HepG2 (cell line): Measurements from ENCODE around the gene LRRC8D. TPM values are rescaled to one million over a fixed set of nuclear protein-coding genes. Genes with fewer than 3 reads are reported as not detected.

Experiments
- FOXA1 ChIP-seq, 2 experiments: fragments of 450-650 bp in 1 of 2; sonication (generic) in 1 of 2; formaldehyde crosslinking in 1 of 2; IDR thresholded peaks; 2 replicates each; pipeline versions ENCODE4 v1.4.0 to v1.6.1; 2016 to 2020; ENCODE audit warnings: missing genetic modification reagents in 1 of 2
- GATAD2A ChIP-seq: IDR thresholded peaks from 2 replicates; pipeline ENCODE4 v1.6.1; 2016
- MAX ChIP-seq: IDR thresholded peaks from 2 replicates; pipeline ENCODE4 v1.6.1; 2012; ENCODE audit warnings: inconsistent platforms
- MIER3 ChIP-seq: IDR thresholded peaks from 2 replicates; pipeline ENCODE4 v1.6.1; 2016; ENCODE audit warnings: missing compliant biosample characterization, borderline replicate concordance
- MLX ChIP-seq: IDR thresholded peaks from 2 replicates; pipeline ENCODE4 v1.6.1; 2016
- ONECUT2 ChIP-seq: sonication (generic); formaldehyde crosslinking; IDR thresholded peaks from 2 replicates; pipeline ENCODE4 v1.4.0; 2020; ENCODE audit warnings: missing genetic modification reagents
- SOX5 ChIP-seq: IDR thresholded peaks from 2 replicates; pipeline ENCODE4 v1.6.1; 2016; ENCODE audit warnings: borderline replicate concordance
- SRY ChIP-seq: sonication (generic); formaldehyde crosslinking; IDR thresholded peaks from 2 replicates; pipeline ENCODE4 v1.8.0; 2022; ENCODE audit warnings: mild to moderate bottlenecking, missing genetic modification reagents
- TEAD3 ChIP-seq: optimal IDR thresholded peaks from 2 replicates; pipeline ENCODE3; 2016; ENCODE audit warnings: borderline replicate concordance
- ZBTB7B ChIP-seq: sonication (generic); formaldehyde crosslinking; IDR thresholded peaks from 2 replicates; pipeline ENCODE4 v1.4.0; 2020; ENCODE audit warnings: missing genetic modification reagents
- ZNF18 ChIP-seq: sonication (generic); formaldehyde crosslinking; IDR thresholded peaks from 2 replicates; pipeline ENCODE4 v1.8.0; 2022; ENCODE audit warnings: mild to moderate bottlenecking, missing genetic modification reagents; ENCODE audit not compliant: insufficient replicate concordance
- ZNF331 ChIP-seq: sonication (generic); formaldehyde crosslinking; IDR thresholded peaks from 2 replicates; pipeline ENCODE4 v1.4.0; 2020; ENCODE audit warnings: missing genetic modification reagents
- ZNF564 ChIP-seq: sonication (generic); formaldehyde crosslinking; IDR thresholded peaks from 2 replicates; pipeline ENCODE4 v1.8.1; 2023; ENCODE audit warnings: mild to moderate bottlenecking, missing genetic modification reagents
- ZNF609 ChIP-seq: sonication (generic); formaldehyde crosslinking; IDR thresholded peaks from 2 replicates; pipeline ENCODE4 v1.4.0; 2020; ENCODE audit warnings: mild to moderate bottlenecking, missing genetic modification reagents, borderline replicate concordance
- polyA plus RNA-seq, 8 experiments: library from polyadenylated mRNA; depleted of rRNA in 3 of 8; stranded (reverse) in 7 of 8; unstranded in 1 of 8; fragments of >200 nt; fragmentation: Illumina TruSeq in 4 of 8; extraction: Trizol in 4 of 8; gene quantifications; 2 replicates each; pipeline versions ENCODE4 v1.2.1 to v1.2.3, GENCODE V29; 2011 to 2016; ENCODE audit warnings: low read depth in 4 of 8, missing spikeins in 1 of 8, mixed read lengths in 1 of 8; ENCODE audit not compliant: insufficient read depth in 1 of 8
- total RNA-seq, 5 experiments: library from RNA; depleted of rRNA; stranded (reverse); fragments of >200 nt; fragmentation: Illumina TruSeq; extraction: Trizol; gene quantifications; 2 replicates each; pipeline ENCODE4 v1.2.3, GENCODE V29; 2016; ENCODE audit warnings: low read depth in 1 of 5
- TF ChIP-seq, protein P1 (sequence below): sonication (generic); formaldehyde crosslinking; IDR thresholded peaks from 2 replicates; pipeline ENCODE4 v1.5.0; 2020; ENCODE audit warnings: missing genetic modification reagents
- TF ChIP-seq, protein P2 (sequence below): IDR thresholded peaks from 2 replicates; pipeline ENCODE4 v1.6.1; 2016; ENCODE audit warnings: missing genetic modification reagents, missing compliant biosample characterization

The LRRC8D gene
- total and polyA plus RNA-seq, 2 of the 13 experiments (the other 11 are each of a cell fraction or from before 2014, with no cell fraction given), result 29.9 to 45.5 TPM

DNA sequence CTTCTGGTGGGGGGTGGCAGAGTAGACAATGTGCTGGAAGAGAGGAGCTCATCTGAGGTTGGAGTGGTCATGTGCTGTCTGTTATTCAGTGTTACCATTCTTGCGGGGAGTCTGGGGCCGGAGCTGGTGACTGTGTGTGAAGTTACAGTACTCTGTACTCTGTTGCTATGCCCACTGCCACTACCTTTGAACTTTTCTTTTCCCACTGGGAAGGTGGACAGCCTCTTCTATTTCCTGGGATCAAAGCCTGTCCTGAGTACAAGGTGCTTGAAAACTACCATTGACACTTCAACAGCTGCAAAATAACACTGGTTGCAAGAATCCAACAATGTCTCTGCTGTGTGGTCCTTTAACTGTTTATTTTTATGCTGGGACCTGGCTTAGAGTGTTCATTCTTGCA lies 107.7 kb downstream of the LRRC8D start (continued):
- TF ChIP-seq, protein P1, sequence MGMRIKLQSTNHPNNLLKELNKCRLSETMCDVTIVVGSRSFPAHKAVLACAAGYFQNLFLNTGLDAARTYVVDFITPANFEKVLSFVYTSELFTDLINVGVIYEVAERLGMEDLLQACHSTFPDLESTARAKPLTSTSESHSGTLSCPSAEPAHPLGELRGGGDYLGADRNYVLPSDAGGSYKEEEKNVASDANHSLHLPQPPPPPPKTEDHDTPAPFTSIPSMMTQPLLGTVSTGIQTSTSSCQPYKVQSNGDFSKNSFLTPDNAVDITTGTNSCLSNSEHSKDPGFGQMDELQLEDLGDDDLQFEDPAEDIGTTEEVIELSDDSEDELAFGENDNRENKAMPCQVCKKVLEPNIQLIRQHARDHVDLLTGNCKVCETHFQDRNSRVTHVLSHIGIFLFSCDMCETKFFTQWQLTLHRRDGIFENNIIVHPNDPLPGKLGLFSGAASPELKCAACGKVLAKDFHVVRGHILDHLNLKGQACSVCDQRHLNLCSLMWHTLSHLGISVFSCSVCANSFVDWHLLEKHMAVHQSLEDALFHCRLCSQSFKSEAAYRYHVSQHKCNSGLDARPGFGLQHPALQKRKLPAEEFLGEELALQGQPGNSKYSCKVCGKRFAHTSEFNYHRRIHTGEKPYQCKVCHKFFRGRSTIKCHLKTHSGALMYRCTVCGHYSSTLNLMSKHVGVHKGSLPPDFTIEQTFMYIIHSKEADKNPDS, result 0 out of 2 replicates have a peak, but pooled peaks have one; percentile 64
- TF ChIP-seq ZNF564 (CRISPR knock-in tag) (peak; percentile 58; the same call in 1 of the 2 replicates), ZNF18 (no peak), MAX (no peak), SOX5 (CRISPR knock-in tag) (peak; percentile 82), FOXA1 (IDR thresholded peaks at IDR 0.05) (no peak), FOXA1 (CRISPR knock-in tag; IDR thresholded peaks at IDR 0.05) (no peak; the same call in 1 of the 2 replicates), ZNF609 (CRISPR knock-in tag) (peak; percentile 82), MLX (peak; percentile 49; the same call in 1 of the 2 replicates), ZNF331 (CRISPR knock-in tag) (peak; percentile 75), ONECUT2 (CRISPR knock-in tag) (no peak), SRY (CRISPR knock-in tag) (no peak), TEAD3 (peak; percentile 50), MIER3 (0 out of 2 replicates have a peak, but pooled peaks have one; percentile 17), GATAD2A (CRISPR knock-in tag) (peak; percentile 24; the same call in 1 of the 2 replicates), ZBTB7B (CRISPR knock-in tag) (no peak)
- TF ChIP-seq, protein P2, sequence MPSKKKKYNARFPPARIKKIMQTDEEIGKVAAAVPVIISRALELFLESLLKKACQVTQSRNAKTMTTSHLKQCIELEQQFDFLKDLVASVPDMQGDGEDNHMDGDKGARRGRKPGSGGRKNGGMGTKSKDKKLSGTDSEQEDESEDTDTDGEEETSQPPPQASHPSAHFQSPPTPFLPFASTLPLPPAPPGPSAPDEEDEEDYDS, result no peak
